Activated CD4-positive, alpha-beta T cell treated with anti-CD3 and anti-CD28 coated beads, Interleukin-10, Interleukin-2, amounts not matched to agents 100 ng/mL and 50 ng/mL, durations not matched to agents 16 hours and 8 hours (primary cell): ENCODE results near the gene PDE4B.
A peak's percentile ranks its signal among the peaks of the same experiment; 100 is the strongest.

Source experiments
- DNase-seq: peaks from one replicate; pipeline ENCODE4 v3.0.0-alpha.2; 2020

Gene PDE4B

GRCh38 chr1:66372522-66373101 is 579.9 kb downstream of the PDE4B start:
- DNase-seq: peak; percentile 53

GRCh38 chr1:66373157-66373591 is 580.5 kb downstream of the PDE4B start:
- no peak for DNase-seq

GRCh38 chr1:66374148-66374547 is 581.5 kb downstream of the PDE4B start:
- peak; percentile 70 for DNase-seq

- DNase-seq: peak; percentile 87
Observed at GRCh38 chr1:66374561-66375111, 581.9 kb downstream of the PDE4B start.

- no peak for DNase-seq
Observed at GRCh38 chr1:66375125-66375524, 582.4 kb downstream of the PDE4B start.

- peak; percentile 68 for DNase-seq
Observed at GRCh38 chr1:66380452-66381212, 587.9 kb downstream of the PDE4B start.

- DNase-seq: no peak
Observed at GRCh38 chr1:66381621-66382275, 589.1 kb downstream of the PDE4B start.

- no peak for DNase-seq
Observed at GRCh38 chr1:66383168-66383567, 590.5 kb downstream of the PDE4B start.

GRCh38 chr1:66383611-66384010 is 590.9 kb downstream of the PDE4B start:
- DNase-seq: no peak

GRCh38 chr1:66384258-66384921 is 591.7 kb downstream of the PDE4B start:
- DNase-seq: no peak

GRCh38 chr1:66386712-66387111 is 594.0 kb downstream of the PDE4B start:
- no peak for DNase-seq

GRCh38 chr1:66388913-66389312 is 596.2 kb downstream of the PDE4B start:
- DNase-seq: no peak

- DNase-seq: no peak
Observed at GRCh38 chr1:66393586-66394287, 601.0 kb downstream of the PDE4B start.

GRCh38 chr1:66394603-66395002 is 601.9 kb downstream of the PDE4B start:
- DNase-seq: no peak

- no peak for DNase-seq
Observed at GRCh38 chr1:66395202-66396061, 602.7 kb downstream of the PDE4B start.

- peak; percentile 47 for DNase-seq
Observed at GRCh38 chr1:66396212-66396890, 603.7 kb downstream of the PDE4B start.

- no peak for DNase-seq
Observed at GRCh38 chr1:66397192-66397591, 604.5 kb downstream of the PDE4B start.

- DNase-seq: peak; percentile 89
Observed at GRCh38 chr1:66399888-66400529, 607.3 kb downstream of the PDE4B start.

- peak; percentile 26 for DNase-seq
Observed at GRCh38 chr1:66400660-66401059, 608.0 kb downstream of the PDE4B start.

- DNase-seq: no peak
Observed at GRCh38 chr1:66401244-66401643, 608.5 kb downstream of the PDE4B start.
